ENCODE measurements around the gene JAM2. TPM values are rescaled to one million over a fixed set of nuclear protein-coding genes. Genes with fewer than 3 reads are reported as not detected.

The JAM2 gene
- total RNA-seq, 1 experiment from 2014 or later, result 2.6 TPM

DNA sequence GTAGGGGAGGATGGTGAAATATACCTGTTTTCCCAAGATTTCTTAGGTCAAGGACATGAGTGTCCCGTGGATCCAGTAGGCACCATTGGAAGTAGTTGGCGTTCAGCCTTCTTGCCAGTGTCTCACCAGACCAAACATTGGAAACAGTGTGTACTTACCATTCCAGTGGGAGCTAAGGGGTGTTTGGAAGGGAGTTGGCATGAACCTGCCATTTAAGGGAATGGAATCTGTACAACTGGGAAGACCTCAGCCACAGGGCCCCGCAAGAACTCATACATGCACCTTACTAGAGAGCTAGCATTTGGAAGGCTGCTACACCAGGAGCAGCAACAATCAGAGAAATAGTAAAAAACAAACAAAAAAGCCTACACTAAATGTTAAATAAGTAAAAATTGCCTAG is 82.9 kb downstream of the JAM2 start:
- no peak for TF ChIP-seq CTCF (conservative IDR thresholded peaks at IDR 0.05)

More for the DNA sequence above, 82.9 kb downstream of the JAM2 start:
- Histone ChIP-seq H3K9me3 (ENCODE audit: control insufficient read depth, low read depth, low read length) (no peaks in the 10 kb centered on the region), H3K23me2 (ENCODE audit: insufficient read length, low read depth, low read length, poor library complexity, severe bottlenecking) (no peaks in the 10 kb centered on the region), H3K79me2 (ENCODE audit: insufficient read depth, low read length) (no peaks in the 10 kb centered on the region), H2AFZ (ENCODE audit: low read length) (no peak overlapping the region), H4K5ac (ENCODE audit: insufficient read length, low read depth, low read length) (no peak overlapping the region), H3K4me2 (ENCODE audit: insufficient read depth, insufficient read length, low read length) (no peak overlapping the region), H2BK120ac (ENCODE audit: low read depth, low read length, poor library complexity, severe bottlenecking) (no peak overlapping the region), H2AK5ac (ENCODE audit: insufficient read length, low read length) (no peak overlapping the region), H3K9ac (ENCODE audit: extremely low read depth, insufficient read length, low read length) (no peak overlapping the region), H3T11ph (ENCODE audit: low read length) (no peak overlapping the region), H4K91ac (ENCODE audit: insufficient read length, low read depth, low read length) (no peak overlapping the region), H4K20me1 (ENCODE audit: control insufficient read depth, insufficient read depth, insufficient read length) (no peaks in the 10 kb centered on the region), H3K4ac (ENCODE audit: low read depth, low read length) (no peak overlapping the region), H3K23ac (ENCODE audit: insufficient read length, low read depth, low read length) (no peak overlapping the region), H2BK5ac (ENCODE audit: insufficient read length, low read length) (no peak overlapping the region), H3K79me1 (ENCODE audit: insufficient read depth, low read depth, low read length, poor library complexity, severe bottlenecking) (no peaks in the 10 kb centered on the region), H3K14ac (ENCODE audit: insufficient read depth, low read length) (no peak overlapping the region), H3K56ac (ENCODE audit: insufficient read length, low read depth, low read length) (no peak overlapping the region), H4K8ac (replicated peaks; ENCODE audit: insufficient read length, low read depth, low read length) (no peak overlapping the region), H2BK12ac (ENCODE audit: insufficient read length, low read depth, low read length) (no peak overlapping the region), H2BK15ac (ENCODE audit: low read depth, low read length) (no peak overlapping the region), H3K27me3 (ENCODE audit: insufficient read depth, low read length) (no peaks in the 10 kb centered on the region), H3K4me1 (ENCODE audit: insufficient read depth, low read length) (no peaks in the 10 kb centered on the region), H2BK20ac (ENCODE audit: low read depth, low read length, poor library complexity, severe bottlenecking) (no peak overlapping the region), H3K18ac (ENCODE audit: insufficient read length, low read depth, low read length) (no peak overlapping the region), H3K27ac (ENCODE audit: insufficient read length, low read depth, low read length) (no peak overlapping the region)
- H3K4me3 Mint-ChIP-seq, result no peak overlapping the region
- DNase-seq, result no peak
- H3K36me3 Mint-ChIP-seq (ENCODE audit: insufficient read depth in 1 of 3, low read depth in 3 of 3), result peaks cover 20 to 54% (median 42%) of the 10 kb centered on the region in 3 experiments
- no peaks in the 10 kb centered on the region for H3K9me3 Mint-ChIP-seq
- WGBS (ENCODE audit: extremely low coverage, insufficient read length, low lambda C conversion rate), result no CpG with 5 or more reads among the region's 3 CpGs
- H3K27me3 Mint-ChIP-seq (ENCODE audit: low read depth), result no peaks in the 10 kb centered on the region; the same call in none of the 2 replicates
- H3K27ac Mint-ChIP-seq, result no peak overlapping the region
- peaks cover 10% of the 10 kb centered on the region in 2 experiments for H3K4me1 Mint-ChIP-seq
